GM23338 (cell line): ENCODE data around the gene BHLHE41. TPM values are rescaled to one million over a fixed set of nuclear protein-coding genes. Genes with fewer than 3 reads are reported as not detected.

Experiments
- ATAC-seq: fragments of 200-7000 bp; cut with Tn5 transposase; 3 replicates; pipeline ENCODE4 v1.9.1; 2020
- DNase-seq: peaks from one replicate; pipeline ENCODE4 v3.0.0-alpha.2; 2015; ENCODE audit warnings: low spot score
- H2AFZ ChIP-seq: fragments of 200-600 bp; sonication (generic); 2 replicates; pipeline ENCODE4 v1.8.0; 2016; ENCODE audit warnings: antibody characterized with exemption, mild to moderate bottlenecking, moderate library complexity
- H3F3A ChIP-seq: fragments of 200-600 bp; sonication (generic); replicated peaks from 2 replicates; pipeline ENCODE4 v1.8.0; 2017; ENCODE audit warnings: antibody characterized with exemption, mixed run types, low read depth
- H3K27ac ChIP-seq: fragments of 200-600 bp; sonication (generic); 2 replicates; pipeline ENCODE4 v1.6.1; 2016; ENCODE audit warnings: low read depth
- H3K27me3 ChIP-seq: fragments of 200-600 bp; sonication (generic); 2 replicates; pipeline ENCODE4 v1.8.0; 2016; ENCODE audit warnings: mild to moderate bottlenecking, mixed run types, moderate library complexity; ENCODE audit not compliant: insufficient read depth
- H3K36me3 ChIP-seq: fragments of 200-600 bp; sonication (generic); 2 replicates; pipeline ENCODE4 v1.8.0; 2016; ENCODE audit warnings: mild to moderate bottlenecking; ENCODE audit not compliant: insufficient read depth
- H3K4me1 ChIP-seq: fragments of 200-600 bp; sonication (generic); 2 replicates; pipeline ENCODE4 v1.8.0; 2016; ENCODE audit warnings: mild to moderate bottlenecking, moderate library complexity; ENCODE audit not compliant: insufficient read depth
- H3K4me2 ChIP-seq: fragments of 200-600 bp; sonication (generic); 2 replicates; pipeline ENCODE4 v1.7.1; 2017; ENCODE audit warnings: mixed run types
- H3K4me3 ChIP-seq: fragments of 200-600 bp; sonication (generic); 2 replicates; pipeline ENCODE4 v1.6.1; 2016; ENCODE audit warnings: mixed run types
- H3K79me2 ChIP-seq: fragments of 200-600 bp; sonication (generic); replicated peaks from 2 replicates; pipeline ENCODE4 v1.8.0; 2017; ENCODE audit warnings: mild to moderate bottlenecking; ENCODE audit not compliant: insufficient read depth
- H3K9me2 ChIP-seq: fragments of 200-600 bp; sonication (generic); 2 replicates; pipeline ENCODE4 v1.8.0; 2017; ENCODE audit not compliant: insufficient read depth
- H4K20me1 ChIP-seq: fragments of 200-600 bp; sonication (generic); replicated peaks from 2 replicates; pipeline ENCODE4 v1.8.0; 2017; ENCODE audit warnings: mild to moderate bottlenecking; ENCODE audit not compliant: insufficient read depth
- H3K27ac Mint-ChIP-seq: 2 replicates; pipeline ENCODE4 v1.8.0; 2020; ENCODE audit warnings: inconsistent platforms, mild to moderate bottlenecking, moderate library complexity, mixed read lengths
- H3K27me3 Mint-ChIP-seq: 3 replicates; pipeline ENCODE4 v1.8.0; 2022; ENCODE audit warnings: low read depth, mild to moderate bottlenecking, moderate library complexity, mixed read lengths, inconsistent platforms; ENCODE audit not compliant: insufficient read depth, poor library complexity
- H3K36me3 Mint-ChIP-seq: 3 replicates; pipeline ENCODE4 v1.8.0; 2021; ENCODE audit warnings: low read depth, mild to moderate bottlenecking, inconsistent platforms, moderate library complexity, mixed read lengths
- H3K4me1 Mint-ChIP-seq: 3 replicates; pipeline ENCODE4 v1.8.0; 2020; ENCODE audit warnings: mild to moderate bottlenecking, inconsistent platforms, mixed read lengths
- H3K4me3 Mint-ChIP-seq: 3 replicates; pipeline ENCODE4 v1.8.0; 2021; ENCODE audit warnings: moderate library complexity, mild to moderate bottlenecking, inconsistent platforms, mixed read lengths
- H3K9me3 Mint-ChIP-seq: 3 replicates; pipeline ENCODE4 v1.8.0; 2020; ENCODE audit warnings: moderate library complexity, mild to moderate bottlenecking, inconsistent platforms, mixed read lengths
- CREB1 ChIP-seq: fragments of 250-450 bp; sonication (Bioruptor Pico); IDR thresholded peaks from 2 replicates; pipeline ENCODE4 v1.5.0; 2020; ENCODE audit warnings: low read depth, mild to moderate bottlenecking, moderate library complexity
- EZH2 ChIP-seq: fragments of 200-600 bp; sonication (generic); IDR thresholded peaks from one replicate; pipeline ENCODE4 v1.8.0; 2017; ENCODE audit warnings: antibody characterized with exemption, mild to moderate bottlenecking, low read depth; ENCODE audit not compliant: unreplicated experiment
- EZH2phosphoT487 ChIP-seq: fragments of 200-600 bp; sonication (generic); IDR thresholded peaks from one replicate; pipeline ENCODE4 v1.8.1; 2018; ENCODE audit warnings: antibody characterized with exemption; ENCODE audit not compliant: unreplicated experiment
- JUNB ChIP-seq: IDR thresholded peaks from one replicate; pipeline ENCODE4 v1.6.1; 2016; ENCODE audit warnings: antibody characterized with exemption; ENCODE audit not compliant: unreplicated experiment
- POLR2AphosphoS5 ChIP-seq: IDR thresholded peaks from 2 replicates; pipeline ENCODE4 v1.6.1; 2016; ENCODE audit warnings: antibody characterized with exemption, low read depth
- STAT1 ChIP-seq: IDR thresholded peaks from one replicate; pipeline ENCODE4 v1.6.1; 2016; ENCODE audit warnings: antibody characterized with exemption; ENCODE audit not compliant: unreplicated experiment
- ZNF114 ChIP-seq: fragments of 250-450 bp; sonication (Bioruptor Pico); IDR thresholded peaks from 2 replicates; pipeline ENCODE4 v1.5.0; 2020; ENCODE audit warnings: mild to moderate bottlenecking, moderate library complexity
- ZNF331 ChIP-seq: fragments of 250-450 bp; sonication (Bioruptor Pico); IDR thresholded peaks from 2 replicates; pipeline ENCODE4 v1.5.0; 2020; ENCODE audit warnings: low read depth, mild to moderate bottlenecking, moderate library complexity
- polyA plus RNA-seq: library from polyadenylated mRNA; unstranded; fragments of >200 nt; fragmentation: Nextera tagmentation; extraction: Ambion mirVana; gene quantifications from 2 replicates; pipeline ENCODE4 v1.2.1, GENCODE V29; 2016
- total RNA-seq: library from RNA; depleted of rRNA; stranded (reverse); fragments of >200 nt; shearing (Covaris generic); gene quantifications from 2 replicates; pipeline ENCODE4 v1.2.3, GENCODE V29; 2014
- TF ChIP-seq, protein P1 (sequence below): fragments of 250-450 bp; sonication (Bioruptor Pico); IDR thresholded peaks from 2 replicates; pipeline ENCODE4 v1.5.0; 2020; ENCODE audit warnings: mild to moderate bottlenecking, moderate library complexity
- TF ChIP-seq, protein P2 (sequence below): IDR thresholded peaks from 2 replicates; pipeline ENCODE4 v1.6.1; 2016; ENCODE audit warnings: antibody characterized with exemption
- TF ChIP-seq, protein P3 (sequence below), 2 experiments: fragments of 200-600 bp in 1 of 2; sonication (generic) in 1 of 2; conservative IDR thresholded peaks; 2 replicates each; pipeline versions ENCODE4 v1.5.1 to v1.6.1; 2016 to 2017; ENCODE audit warnings: antibody characterized with exemption in 2 of 2, low read depth in 2 of 2, mild to moderate bottlenecking in 2 of 2, moderate library complexity in 1 of 2

Gene BHLHE41
- total and polyA plus RNA-seq, 2 experiments from 2014 or later = 1.6 to 2.9 TPM

DNA sequence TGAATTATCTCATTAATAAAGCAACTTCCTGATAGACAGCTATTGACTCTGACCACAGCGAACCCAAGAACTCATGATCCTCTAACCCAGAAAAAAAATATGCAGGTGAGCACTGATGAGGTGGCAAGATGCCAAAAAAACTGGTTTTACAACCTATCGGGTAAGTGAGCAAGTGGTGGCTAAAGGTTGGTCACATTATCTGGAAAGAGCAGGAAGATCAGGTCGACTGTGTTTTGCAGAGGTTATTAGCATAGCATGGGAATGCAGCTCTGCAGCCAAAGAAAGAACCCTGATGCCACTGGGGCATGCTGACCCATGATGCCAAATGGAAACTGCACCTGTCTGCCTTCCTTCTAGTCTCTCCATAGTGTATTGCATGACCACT, 23.5 kb downstream of the BHLHE41 start (continued):
- TF ChIP-seq, protein P1, sequence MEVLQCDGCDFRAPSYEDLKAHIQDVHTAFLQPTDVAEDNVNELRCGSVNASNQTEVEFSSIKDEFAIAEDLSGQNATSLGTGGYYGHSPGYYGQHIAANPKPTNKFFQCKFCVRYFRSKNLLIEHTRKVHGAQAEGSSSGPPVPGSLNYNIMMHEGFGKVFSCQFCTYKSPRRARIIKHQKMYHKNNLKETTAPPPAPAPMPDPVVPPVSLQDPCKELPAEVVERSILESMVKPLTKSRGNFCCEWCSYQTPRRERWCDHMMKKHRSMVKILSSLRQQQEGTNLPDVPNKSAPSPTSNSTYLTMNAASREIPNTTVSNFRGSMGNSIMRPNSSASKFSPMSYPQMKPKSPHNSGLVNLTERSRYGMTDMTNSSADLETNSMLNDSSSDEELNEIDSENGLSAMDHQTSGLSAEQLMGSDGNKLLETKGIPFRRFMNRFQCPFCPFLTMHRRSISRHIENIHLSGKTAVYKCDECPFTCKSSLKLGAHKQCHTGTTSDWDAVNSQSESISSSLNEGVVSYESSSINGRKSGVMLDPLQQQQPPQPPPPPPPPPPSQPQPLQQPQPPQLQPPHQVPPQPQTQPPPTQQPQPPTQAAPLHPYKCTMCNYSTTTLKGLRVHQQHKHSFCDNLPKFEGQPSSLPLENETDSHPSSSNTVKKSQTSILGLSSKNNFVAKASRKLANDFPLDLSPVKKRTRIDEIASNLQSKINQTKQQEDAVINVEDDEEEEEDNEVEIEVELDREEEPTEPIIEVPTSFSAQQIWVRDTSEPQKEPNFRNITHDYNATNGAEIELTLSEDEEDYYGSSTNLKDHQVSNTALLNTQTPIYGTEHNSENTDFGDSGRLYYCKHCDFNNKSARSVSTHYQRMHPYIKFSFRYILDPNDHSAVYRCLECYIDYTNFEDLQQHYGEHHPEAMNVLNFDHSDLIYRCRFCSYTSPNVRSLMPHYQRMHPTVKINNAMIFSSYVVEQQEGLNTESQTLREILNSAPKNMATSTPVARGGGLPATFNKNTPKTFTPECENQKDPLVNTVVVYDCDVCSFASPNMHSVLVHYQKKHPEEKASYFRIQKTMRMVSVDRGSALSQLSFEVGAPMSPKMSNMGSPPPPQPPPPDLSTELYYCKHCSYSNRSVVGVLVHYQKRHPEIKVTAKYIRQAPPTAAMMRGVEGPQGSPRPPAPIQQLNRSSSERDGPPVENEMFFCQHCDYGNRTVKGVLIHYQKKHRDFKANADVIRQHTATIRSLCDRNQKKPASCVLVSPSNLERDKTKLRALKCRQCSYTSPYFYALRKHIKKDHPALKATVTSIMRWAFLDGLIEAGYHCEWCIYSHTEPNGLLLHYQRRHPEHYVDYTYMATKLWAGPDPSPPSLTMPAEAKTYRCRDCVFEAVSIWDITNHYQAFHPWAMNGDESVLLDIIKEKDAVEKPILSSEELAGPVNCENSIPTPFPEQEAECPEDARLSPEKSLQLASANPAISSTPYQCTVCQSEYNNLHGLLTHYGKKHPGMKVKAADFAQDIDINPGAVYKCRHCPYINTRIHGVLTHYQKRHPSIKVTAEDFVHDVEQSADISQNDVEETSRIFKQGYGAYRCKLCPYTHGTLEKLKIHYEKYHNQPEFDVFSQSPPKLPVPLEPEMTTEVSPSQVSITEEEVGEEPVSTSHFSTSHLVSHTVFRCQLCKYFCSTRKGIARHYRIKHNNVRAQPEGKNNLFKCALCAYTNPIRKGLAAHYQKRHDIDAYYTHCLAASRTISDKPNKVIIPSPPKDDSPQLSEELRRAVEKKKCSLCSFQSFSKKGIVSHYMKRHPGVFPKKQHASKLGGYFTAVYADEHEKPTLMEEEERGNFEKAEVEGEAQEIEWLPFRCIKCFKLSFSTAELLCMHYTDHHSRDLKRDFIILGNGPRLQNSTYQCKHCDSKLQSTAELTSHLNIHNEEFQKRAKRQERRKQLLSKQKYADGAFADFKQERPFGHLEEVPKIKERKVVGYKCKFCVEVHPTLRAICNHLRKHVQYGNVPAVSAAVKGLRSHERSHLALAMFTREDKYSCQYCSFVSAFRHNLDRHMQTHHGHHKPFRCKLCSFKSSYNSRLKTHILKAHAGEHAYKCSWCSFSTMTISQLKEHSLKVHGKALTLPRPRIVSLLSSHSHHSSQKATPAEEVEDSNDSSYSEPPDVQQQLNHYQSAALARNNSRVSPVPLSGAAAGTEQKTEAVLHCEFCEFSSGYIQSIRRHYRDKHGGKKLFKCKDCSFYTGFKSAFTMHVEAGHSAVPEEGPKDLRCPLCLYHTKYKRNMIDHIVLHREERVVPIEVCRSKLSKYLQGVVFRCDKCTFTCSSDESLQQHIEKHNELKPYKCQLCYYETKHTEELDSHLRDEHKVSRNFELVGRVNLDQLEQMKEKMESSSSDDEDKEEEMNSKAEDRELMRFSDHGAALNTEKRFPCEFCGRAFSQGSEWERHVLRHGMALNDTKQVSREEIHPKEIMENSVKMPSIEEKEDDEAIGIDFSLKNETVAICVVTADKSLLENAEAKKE (CRISPR knock-in tag) = no peak
- no peak for TF ChIP-seq ZNF331 (CRISPR knock-in tag)
- TF ChIP-seq EZH2 = no peak
- TF ChIP-seq POLR2AphosphoS5 = no peak
- no peak for TF ChIP-seq JUNB
- TF ChIP-seq EZH2phosphoT487 = no peak
- TF ChIP-seq, protein P2, sequence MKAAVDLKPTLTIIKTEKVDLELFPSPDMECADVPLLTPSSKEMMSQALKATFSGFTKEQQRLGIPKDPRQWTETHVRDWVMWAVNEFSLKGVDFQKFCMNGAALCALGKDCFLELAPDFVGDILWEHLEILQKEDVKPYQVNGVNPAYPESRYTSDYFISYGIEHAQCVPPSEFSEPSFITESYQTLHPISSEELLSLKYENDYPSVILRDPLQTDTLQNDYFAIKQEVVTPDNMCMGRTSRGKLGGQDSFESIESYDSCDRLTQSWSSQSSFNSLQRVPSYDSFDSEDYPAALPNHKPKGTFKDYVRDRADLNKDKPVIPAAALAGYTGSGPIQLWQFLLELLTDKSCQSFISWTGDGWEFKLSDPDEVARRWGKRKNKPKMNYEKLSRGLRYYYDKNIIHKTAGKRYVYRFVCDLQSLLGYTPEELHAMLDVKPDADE = no peak

DNA sequence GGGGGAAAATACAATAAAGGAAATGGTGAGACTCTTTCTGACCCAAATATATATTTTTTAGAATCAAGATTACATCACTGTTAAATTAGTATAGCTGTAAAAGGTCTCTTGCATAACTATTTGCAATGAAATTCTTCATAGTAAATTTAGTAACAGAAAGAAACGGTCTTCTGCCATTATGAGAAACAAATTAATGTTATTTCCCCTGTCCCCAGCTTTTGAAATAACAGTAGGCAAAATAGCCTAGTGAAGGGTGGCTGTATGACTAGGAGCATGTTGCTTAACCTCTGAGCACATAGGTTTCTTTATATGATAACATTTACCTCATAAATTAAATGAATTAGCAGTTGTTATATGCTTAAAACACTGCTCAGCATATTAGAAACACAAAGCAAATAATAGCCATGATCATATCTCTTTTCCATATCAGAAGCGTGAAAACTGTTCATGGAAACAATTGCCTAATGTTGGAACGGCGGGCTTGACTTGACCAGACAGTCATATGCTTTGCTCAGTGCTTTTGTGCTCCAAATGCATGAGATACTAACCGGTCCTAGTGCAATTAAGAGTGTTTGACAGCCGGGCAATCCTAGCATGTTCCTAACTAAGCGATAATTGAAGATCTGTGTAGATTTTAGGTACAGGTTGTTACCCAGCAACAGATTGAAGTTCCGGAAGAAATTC, 24.0 kb downstream of the BHLHE41 start:
- H3K9me3 Mint-ChIP-seq = no peaks in the 10 kb centered on the region
- ATAC-seq (no peak), DNase-seq (no peak)
- no peak overlapping the region for H3K4me3 Mint-ChIP-seq
- H3K36me3 ChIP-seq = no peaks in the 10 kb centered on the region
- no peaks in the 10 kb centered on the region for H3K36me3 Mint-ChIP-seq
- H3K27ac ChIP-seq = no peak overlapping the region
- no peaks in the 10 kb centered on the region for H4K20me1 ChIP-seq
- H3K4me2 ChIP-seq = no peak overlapping the region
- no peak overlapping the region for H3K27ac Mint-ChIP-seq
- no peaks in the 10 kb centered on the region for H3K27me3 ChIP-seq
- no peaks in the 10 kb centered on the region for H3K79me2 ChIP-seq
- no peaks in the 10 kb centered on the region for H3K9me2 ChIP-seq
- H3K4me1 ChIP-seq = no peaks in the 10 kb centered on the region
- H3K4me1 Mint-ChIP-seq = peaks cover 7% of the 10 kb centered on the region
- H2AFZ ChIP-seq = no peak overlapping the region
- H3K4me3 ChIP-seq = no peak overlapping the region
- peaks cover 3% of the 10 kb centered on the region for H3K27me3 Mint-ChIP-seq
- no peaks in the 10 kb centered on the region for H3F3A ChIP-seq
- TF ChIP-seq, protein P3, sequence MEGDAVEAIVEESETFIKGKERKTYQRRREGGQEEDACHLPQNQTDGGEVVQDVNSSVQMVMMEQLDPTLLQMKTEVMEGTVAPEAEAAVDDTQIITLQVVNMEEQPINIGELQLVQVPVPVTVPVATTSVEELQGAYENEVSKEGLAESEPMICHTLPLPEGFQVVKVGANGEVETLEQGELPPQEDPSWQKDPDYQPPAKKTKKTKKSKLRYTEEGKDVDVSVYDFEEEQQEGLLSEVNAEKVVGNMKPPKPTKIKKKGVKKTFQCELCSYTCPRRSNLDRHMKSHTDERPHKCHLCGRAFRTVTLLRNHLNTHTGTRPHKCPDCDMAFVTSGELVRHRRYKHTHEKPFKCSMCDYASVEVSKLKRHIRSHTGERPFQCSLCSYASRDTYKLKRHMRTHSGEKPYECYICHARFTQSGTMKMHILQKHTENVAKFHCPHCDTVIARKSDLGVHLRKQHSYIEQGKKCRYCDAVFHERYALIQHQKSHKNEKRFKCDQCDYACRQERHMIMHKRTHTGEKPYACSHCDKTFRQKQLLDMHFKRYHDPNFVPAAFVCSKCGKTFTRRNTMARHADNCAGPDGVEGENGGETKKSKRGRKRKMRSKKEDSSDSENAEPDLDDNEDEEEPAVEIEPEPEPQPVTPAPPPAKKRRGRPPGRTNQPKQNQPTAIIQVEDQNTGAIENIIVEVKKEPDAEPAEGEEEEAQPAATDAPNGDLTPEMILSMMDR (conservative IDR thresholded peaks at IDR 0.05; ENCODE audit: low read depth in 2 of 2) = no peak
- TF ChIP-seq, protein P2 = no peak
- no peak for TF ChIP-seq POLR2AphosphoS5
- no peak for TF ChIP-seq EZH2
- TF ChIP-seq JUNB = no peak
- no peak for TF ChIP-seq STAT1
- no peak for TF ChIP-seq ZNF114
- TF ChIP-seq CREB1 (CRISPR knock-in tag) = no peak
- TF ChIP-seq EZH2phosphoT487 = no peak
- no peak for TF ChIP-seq ZNF331 (CRISPR knock-in tag)
